NT2/D1 (cell line): Measurements from ENCODE around the gene CNDP1.
A peak's percentile ranks its signal among the peaks of the same experiment; 100 is the strongest.

Experiments used
- DNase-seq: peaks from one replicate; pipeline ENCODE4 v3.0.0-alpha.2; 2011; ENCODE audit warnings: low read depth, low spot score
- H3K27me3 ChIP-seq: 2 replicates; pipeline ENCODE4 v1.6.0; 2011; ENCODE audit warnings: mild to moderate bottlenecking; ENCODE audit not compliant: insufficient read length, insufficient read depth
- H3K36me3 ChIP-seq: 2 replicates; pipeline ENCODE4 v1.6.1; 2011; ENCODE audit warnings: mild to moderate bottlenecking, low read length, mixed read lengths; ENCODE audit not compliant: insufficient read depth, insufficient read length
- H3K4me1 ChIP-seq: 2 replicates; pipeline ENCODE4 v1.5.1; 2011; ENCODE audit not compliant: insufficient read depth, insufficient read length
- H3K4me3 ChIP-seq: 2 replicates; pipeline ENCODE4 v1.5.1; 2011; ENCODE audit warnings: low read depth; ENCODE audit not compliant: insufficient read length
- H3K9ac ChIP-seq: 2 replicates; pipeline ENCODE4 v1.6.0; 2011; ENCODE audit warnings: low read depth; ENCODE audit not compliant: insufficient read length
- H3K9me3 ChIP-seq: 2 replicates; pipeline ENCODE4 v1.5.1; 2011; ENCODE audit warnings: mild to moderate bottlenecking, low read length; ENCODE audit not compliant: insufficient read depth
- SUZ12 ChIP-seq: IDR thresholded peaks from 2 replicates; pipeline ENCODE4 v1.6.1; 2011; ENCODE audit not compliant: insufficient read length, insufficient read depth; ENCODE audit errors: extremely low read depth
- YY1 ChIP-seq: IDR thresholded peaks from 2 replicates; pipeline ENCODE4 v1.6.1; 2011; ENCODE audit not compliant: insufficient read length, insufficient read depth
- ZNF274 ChIP-seq: IDR thresholded peaks from 2 replicates; pipeline ENCODE4 v1.6.1; 2011; ENCODE audit warnings: mild to moderate bottlenecking, low read depth, low read length

CNDP1 gene

DNA sequence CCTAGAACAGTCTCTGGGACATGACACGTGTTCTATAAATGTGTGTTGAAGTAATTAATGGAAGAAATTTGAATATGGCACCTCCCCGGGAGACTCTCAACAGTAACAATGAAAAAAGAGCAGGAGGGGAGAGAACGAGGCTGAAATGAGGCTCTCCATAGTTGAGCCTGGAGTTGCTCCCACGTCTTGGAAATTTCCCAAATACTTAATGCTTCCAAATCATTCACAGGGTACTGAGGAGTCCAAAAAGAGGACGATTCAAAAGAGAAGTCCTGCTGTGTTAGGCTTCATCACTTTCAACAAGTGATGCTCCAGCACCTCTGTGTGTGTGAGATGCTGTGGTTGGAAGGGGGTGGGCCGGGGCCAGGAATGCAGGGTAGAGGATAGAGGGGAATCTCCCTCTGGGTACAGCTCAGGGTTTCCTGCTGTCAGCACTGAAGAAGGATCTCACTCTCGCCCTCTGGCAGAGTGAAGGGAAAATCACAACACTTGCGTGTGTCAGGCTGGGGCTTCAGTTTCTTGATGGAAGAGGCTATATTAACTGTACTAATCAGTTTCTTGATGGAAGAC is 45.3 kb downstream of the CNDP1 start:
- H3K36me3 ChIP-seq: no peaks in the 10 kb centered on the region
- no peak overlapping the region for H3K4me3 ChIP-seq
- no peaks in the 10 kb centered on the region for H3K4me1 ChIP-seq
- H3K9ac ChIP-seq: no peak overlapping the region
- DNase-seq: peak; percentile 8
- no peaks in the 10 kb centered on the region for H3K9me3 ChIP-seq
- no peaks in the 10 kb centered on the region for H3K27me3 ChIP-seq
- TF ChIP-seq ZNF274 (no peak), YY1 (no peak), SUZ12 (no peak)

DNA sequence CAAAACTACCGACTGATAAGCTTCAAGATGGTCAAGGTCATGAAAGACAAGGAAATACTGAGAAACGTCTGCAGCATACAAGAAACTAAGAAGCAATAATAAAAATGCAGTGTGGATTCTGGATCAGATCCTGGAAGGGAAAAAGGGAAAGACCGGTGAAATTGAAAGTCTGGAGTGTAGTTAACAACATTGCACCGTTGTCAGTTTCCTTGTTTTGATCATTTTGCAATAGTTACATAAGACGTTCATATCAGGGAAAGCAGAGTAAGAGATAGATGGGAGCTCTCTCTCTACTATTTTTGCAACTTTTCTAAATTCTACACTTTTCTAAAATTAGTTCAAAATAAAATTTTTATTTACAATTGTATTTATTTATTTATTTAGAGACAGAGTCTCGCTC is 48.3 kb downstream of the CNDP1 start:
- Histone ChIP-seq H3K27me3 (no peaks in the 10 kb centered on the region), H3K9ac (no peak overlapping the region), H3K36me3 (no peaks in the 10 kb centered on the region), H3K9me3 (no peaks in the 10 kb centered on the region), H3K4me1 (no peaks in the 10 kb centered on the region), H3K4me3 (no peak overlapping the region)
- TF ChIP-seq SUZ12: no peak
- no peak for TF ChIP-seq YY1
- TF ChIP-seq ZNF274: no peak
- DNase-seq: no peak

DNA sequence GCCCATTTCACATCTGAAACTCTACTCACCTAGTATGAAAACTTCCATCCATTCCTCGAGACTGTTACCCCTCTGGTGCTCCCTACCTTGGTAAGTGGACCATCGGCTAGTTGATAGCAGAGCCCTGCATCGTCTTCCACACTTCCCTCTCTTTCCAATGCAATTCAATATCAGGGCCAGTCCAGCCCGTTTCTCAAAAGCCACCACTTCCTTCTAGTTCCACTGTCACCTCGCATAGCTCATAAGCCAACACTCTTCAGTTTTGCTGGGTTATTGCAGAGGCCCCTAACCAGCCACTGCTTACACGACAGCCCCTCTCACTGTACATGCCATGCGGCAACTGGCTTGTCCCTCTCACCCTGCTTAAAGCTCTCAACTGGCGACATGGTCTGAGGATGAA is 53.1 kb downstream of the CNDP1 start:
- no peaks in the 10 kb centered on the region for H3K36me3 ChIP-seq
- no peak overlapping the region for H3K4me3 ChIP-seq
- H3K9me3 ChIP-seq: no peaks in the 10 kb centered on the region
- TF ChIP-seq SUZ12 (no peak), ZNF274 (no peak), YY1 (no peak)
- H3K4me1 ChIP-seq: no peaks in the 10 kb centered on the region
- no peak for DNase-seq
- H3K27me3 ChIP-seq: no peaks in the 10 kb centered on the region
- H3K9ac ChIP-seq: no peak overlapping the region

DNA sequence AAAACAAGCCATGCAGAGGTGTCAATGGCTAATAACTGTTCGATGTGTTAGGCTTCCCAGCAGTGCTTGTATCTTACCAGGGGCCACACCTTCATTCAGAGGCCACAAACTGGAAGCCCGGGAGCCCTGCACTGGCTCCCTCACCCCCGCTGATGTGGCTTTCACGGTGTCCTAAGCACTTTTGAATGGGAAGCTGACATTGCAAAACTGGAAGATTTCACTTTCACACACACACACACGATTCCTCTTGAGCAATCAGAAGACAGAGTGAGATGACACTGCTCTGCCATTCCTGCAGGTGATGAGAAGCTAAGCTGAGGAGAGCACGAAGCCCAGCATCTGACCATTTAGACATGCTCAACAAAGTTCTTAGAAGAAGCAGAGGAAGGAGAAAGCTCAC is 54.7 kb downstream of the CNDP1 start:
- H3K4me3 ChIP-seq: no peak overlapping the region
- TF ChIP-seq ZNF274: no peak
- TF ChIP-seq YY1: no peak
- TF ChIP-seq SUZ12: no peak
- no peak for DNase-seq
- H3K9ac ChIP-seq: no peak overlapping the region
- no peaks in the 10 kb centered on the region for H3K9me3 ChIP-seq
- H3K4me1 ChIP-seq: no peaks in the 10 kb centered on the region
- no peaks in the 10 kb centered on the region for H3K27me3 ChIP-seq
- peaks cover 2% of the 10 kb centered on the region for H3K36me3 ChIP-seq

DNA sequence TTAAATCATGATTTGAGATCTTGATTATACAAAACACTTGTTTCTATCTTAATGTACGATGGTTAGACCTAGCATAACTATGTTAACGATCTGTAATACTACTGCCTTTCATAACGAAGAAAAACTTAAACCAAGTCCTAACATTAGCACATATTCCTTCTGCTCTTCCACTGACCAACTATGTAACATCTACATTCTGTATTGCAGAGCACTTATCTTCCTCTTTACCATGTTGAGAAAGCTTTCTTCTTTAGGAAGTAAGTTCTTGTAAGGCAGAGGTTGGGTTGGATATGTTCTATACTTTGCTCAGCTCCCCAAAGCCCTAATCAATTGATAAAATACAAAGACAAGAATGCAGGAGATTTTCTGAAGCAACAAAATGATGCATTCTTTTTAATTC is 55.5 kb downstream of the CNDP1 start:
- Histone ChIP-seq H3K9me3 (no peaks in the 10 kb centered on the region), H3K4me1 (no peaks in the 10 kb centered on the region), H3K9ac (no peak overlapping the region), H3K27me3 (no peaks in the 10 kb centered on the region), H3K4me3 (no peak overlapping the region), H3K36me3 (peaks cover 10% of the 10 kb centered on the region)
- TF ChIP-seq SUZ12 (no peak), ZNF274 (no peak), YY1 (no peak)
- DNase-seq: no peak

DNA sequence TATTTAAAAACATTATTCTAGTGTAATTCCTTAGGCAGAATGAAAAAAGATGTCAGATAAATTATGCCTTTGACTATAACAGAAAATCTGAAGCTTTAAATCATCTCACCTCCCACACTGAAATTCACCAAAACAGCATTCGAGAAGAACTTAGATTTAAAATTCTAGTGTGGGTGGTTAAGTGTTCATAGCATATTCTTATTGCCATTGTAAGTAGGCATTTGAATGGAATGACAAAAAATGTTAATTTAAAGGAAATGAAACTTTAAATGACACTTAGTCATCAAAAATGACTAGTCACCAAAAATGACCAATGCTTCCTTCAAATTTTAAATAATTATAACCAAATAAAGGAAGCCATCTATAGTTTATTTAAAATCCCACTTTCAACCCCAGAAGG is 56.4 kb downstream of the CNDP1 start:
- DNase-seq: no peak
- Histone ChIP-seq H3K9me3 (no peaks in the 10 kb centered on the region), H3K9ac (no peak overlapping the region), H3K4me3 (no peak overlapping the region), H3K27me3 (no peaks in the 10 kb centered on the region), H3K36me3 (peaks cover 15% of the 10 kb centered on the region), H3K4me1 (no peaks in the 10 kb centered on the region)
- no peak for TF ChIP-seq SUZ12
- no peak for TF ChIP-seq ZNF274
- TF ChIP-seq YY1: no peak

DNA sequence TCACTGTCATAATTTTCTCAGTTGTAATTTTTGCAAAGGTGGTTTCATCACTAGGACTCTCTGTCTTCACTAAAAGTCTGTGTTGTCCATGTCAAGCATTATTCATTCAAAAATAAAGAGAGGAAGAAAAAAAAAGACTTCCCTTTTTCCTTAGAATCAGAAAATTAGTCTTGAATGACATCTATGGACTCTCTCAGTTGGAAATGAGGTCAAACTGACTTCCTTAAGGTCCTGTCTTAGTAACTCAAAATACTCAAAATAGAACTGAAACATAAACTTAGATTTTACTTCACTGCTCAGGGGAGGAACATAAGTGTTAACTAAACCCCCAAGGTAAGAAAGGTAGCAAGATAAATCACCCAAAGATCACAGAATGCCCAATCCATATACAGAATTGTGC is 61.1 kb downstream of the CNDP1 start:
- no peak overlapping the region for H3K4me3 ChIP-seq
- no peaks in the 10 kb centered on the region for H3K4me1 ChIP-seq
- no peaks in the 10 kb centered on the region for H3K27me3 ChIP-seq
- no peak for TF ChIP-seq YY1
- TF ChIP-seq SUZ12: no peak
- no peak for TF ChIP-seq ZNF274
- no peaks in the 10 kb centered on the region for H3K9me3 ChIP-seq
- DNase-seq: no peak
- H3K9ac ChIP-seq: no peak overlapping the region
- H3K36me3 ChIP-seq: peaks cover 15% of the 10 kb centered on the region
